Peyer's patch (tissue), 4 donors: ENCODE data around the gene MC2R. TPM values are rescaled to one million over a fixed set of nuclear protein-coding genes. Genes with fewer than 3 reads are reported as not detected.

Experiments
- DNase-seq, 3 donors: peaks; one replicate each; pipeline ENCODE4 v3.0.0-alpha.2; 2017 to 2019
- H3K27ac ChIP-seq, 4 donors: fragments of 200-600 bp; sonication (generic); one replicate each; pipeline ENCODE4 v1.5.1; 2016 to 2019
- H3K27me3 ChIP-seq, 2 donors: fragments of 200-600 bp; sonication (generic); one replicate each; pipeline ENCODE4 v1.5.1; 2019
- H3K36me3 ChIP-seq, 3 donors: fragments of 200-600 bp; sonication (generic); one replicate each; pipeline ENCODE4 v1.5.1; 2016 to 2019
- H3K4me1 ChIP-seq, 4 donors: fragments of 200-600 bp; sonication (generic); one replicate each; pipeline ENCODE4 v1.5.1; 2016 to 2019
- H3K4me3 ChIP-seq, 4 donors: fragments of 200-600 bp; sonication (generic); 1 replicate in 3 of 4; 2 replicates in 1 of 4; pipeline ENCODE4 v1.5.1; 2016 to 2019; ENCODE audit warnings: mild to moderate bottlenecking in 1 of 4
- H3K9me3 ChIP-seq, 4 donors: fragments of 200-600 bp; sonication (generic); one replicate each; pipeline ENCODE4 v1.5.1; 2016 to 2019; ENCODE audit warnings: mild to moderate bottlenecking in 1 of 4
- POLR2A ChIP-seq, 2 donors: fragments of 450-650 bp; IDR thresholded peaks; one replicate each; pipeline ENCODE4 v1.5.1; 2017; ENCODE audit warnings: antibody characterized with exemption in 2 of 2, mild to moderate bottlenecking in 2 of 2, moderate library complexity in 2 of 2
- total RNA-seq, 4 donors: library from RNA; depleted of rRNA; stranded (reverse); fragments of >200 nt; gene quantifications; one replicate each; pipeline ENCODE4 v1.1.0, GENCODE V29; 2016
- TF ChIP-seq, protein P1 (sequence below), 6 experiments: fragments of 450-650 bp in 4 of 6; fragments of 200-600 bp in 2 of 6; sonication (generic) in 1 of 6; IDR thresholded peaks; one replicate each; pipeline ENCODE4 v1.5.1; 2017 to 2019; ENCODE audit warnings: antibody characterized with exemption in 6 of 6, mild to moderate bottlenecking in 3 of 6, moderate library complexity in 1 of 6

MC2R gene
- total RNA-seq, 4 donors from 2014 or later = not detected

DNA sequence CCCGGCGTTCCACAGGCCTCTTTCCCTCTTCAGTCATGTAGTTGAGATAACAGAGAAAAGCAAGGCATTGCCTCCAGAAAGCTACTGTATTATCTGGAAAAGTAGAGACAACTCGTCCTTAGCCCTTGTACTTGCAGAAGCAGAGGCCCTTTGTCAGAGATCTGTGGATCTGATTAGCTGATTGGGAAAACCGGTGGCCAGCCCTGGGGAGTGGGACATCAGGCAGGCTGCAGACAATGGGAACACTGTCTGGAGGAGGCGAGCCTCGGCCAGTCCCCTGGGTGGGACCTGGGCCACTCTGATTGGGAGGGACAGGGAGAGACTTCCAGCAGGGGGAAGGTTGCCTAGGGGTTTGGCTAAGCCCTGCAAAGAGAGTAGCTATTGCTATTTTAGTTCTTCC, 1.2 kb upstream of the MC2R start:
- Histone ChIP-seq H3K27me3 (no peaks in the 10 kb centered on the region), H3K4me1 (no peaks in the 10 kb centered on the region), H3K4me3 (no peak overlapping the region), H3K36me3 (no peaks in the 10 kb centered on the region), H3K27ac (peak overlapping the region in 1 of 4 donors; percentile 30), H3K9me3 (no peaks in the 10 kb centered on the region)
- TF ChIP-seq, protein P1, sequence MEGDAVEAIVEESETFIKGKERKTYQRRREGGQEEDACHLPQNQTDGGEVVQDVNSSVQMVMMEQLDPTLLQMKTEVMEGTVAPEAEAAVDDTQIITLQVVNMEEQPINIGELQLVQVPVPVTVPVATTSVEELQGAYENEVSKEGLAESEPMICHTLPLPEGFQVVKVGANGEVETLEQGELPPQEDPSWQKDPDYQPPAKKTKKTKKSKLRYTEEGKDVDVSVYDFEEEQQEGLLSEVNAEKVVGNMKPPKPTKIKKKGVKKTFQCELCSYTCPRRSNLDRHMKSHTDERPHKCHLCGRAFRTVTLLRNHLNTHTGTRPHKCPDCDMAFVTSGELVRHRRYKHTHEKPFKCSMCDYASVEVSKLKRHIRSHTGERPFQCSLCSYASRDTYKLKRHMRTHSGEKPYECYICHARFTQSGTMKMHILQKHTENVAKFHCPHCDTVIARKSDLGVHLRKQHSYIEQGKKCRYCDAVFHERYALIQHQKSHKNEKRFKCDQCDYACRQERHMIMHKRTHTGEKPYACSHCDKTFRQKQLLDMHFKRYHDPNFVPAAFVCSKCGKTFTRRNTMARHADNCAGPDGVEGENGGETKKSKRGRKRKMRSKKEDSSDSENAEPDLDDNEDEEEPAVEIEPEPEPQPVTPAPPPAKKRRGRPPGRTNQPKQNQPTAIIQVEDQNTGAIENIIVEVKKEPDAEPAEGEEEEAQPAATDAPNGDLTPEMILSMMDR (IDR thresholded peaks at IDR 0.05) = no peak
- TF ChIP-seq POLR2A (IDR thresholded peaks at IDR 0.05) = no peak
- no peak for DNase-seq

DNA sequence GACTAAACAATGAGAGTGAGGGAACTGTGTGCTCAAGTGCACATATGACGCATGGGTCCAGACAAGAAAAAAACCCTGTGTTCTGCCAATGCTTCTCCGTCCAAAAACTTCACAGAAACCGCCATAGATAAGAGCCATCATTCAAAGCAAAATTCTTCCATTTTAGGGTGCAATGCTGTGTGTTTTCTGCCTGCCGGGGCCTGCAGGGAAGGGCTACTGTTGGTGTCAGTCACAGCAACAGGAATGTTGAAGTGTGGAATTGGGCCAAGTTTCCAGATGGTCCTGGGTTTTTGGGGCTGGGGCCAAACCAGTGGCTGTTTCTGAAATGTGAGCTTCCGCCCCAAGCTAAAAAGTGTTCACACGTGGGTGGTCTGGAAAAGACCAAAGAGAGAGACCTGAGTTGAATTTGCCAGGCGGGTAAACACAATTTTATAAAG, 677 bp upstream of the MC2R start:
- H3K27ac ChIP-seq = peak overlapping the region in 1 of 4 donors; percentile 30

DNA sequence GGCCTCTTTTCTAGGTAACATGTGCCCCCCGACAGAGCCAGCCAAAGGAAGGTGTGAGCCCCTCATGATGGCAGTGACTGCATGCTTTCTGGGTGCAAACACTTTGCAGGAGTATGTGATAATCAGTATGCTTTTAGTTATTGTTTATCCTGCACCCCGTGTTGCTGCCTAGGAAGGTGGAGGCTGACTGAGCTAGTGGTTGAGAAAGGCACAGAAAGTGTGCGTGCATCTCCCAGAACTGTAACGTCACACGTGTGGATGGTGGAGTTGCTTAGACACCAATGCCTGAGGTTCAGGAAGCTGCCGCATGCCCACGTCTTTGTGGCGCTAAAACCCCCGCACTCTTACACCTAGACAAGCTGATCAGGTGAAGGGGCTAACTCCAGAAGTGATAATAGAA, 580 bp downstream of the MC2R start:
- Histone ChIP-seq H3K9me3 (no peaks in the 10 kb centered on the region), H3K27ac (no peak overlapping the region), H3K36me3 (no peaks in the 10 kb centered on the region), H3K4me1 (no peaks in the 10 kb centered on the region), H3K27me3 (no peaks in the 10 kb centered on the region), H3K4me3 (no peak overlapping the region)
- DNase-seq = no peak
- no peak for TF ChIP-seq POLR2A (IDR thresholded peaks at IDR 0.05)
- TF ChIP-seq, protein P1 (IDR thresholded peaks at IDR 0.05) = no peak

More for the DNA sequence above, 677 bp upstream of the MC2R start:
- Histone ChIP-seq H3K27me3 (no peaks in the 10 kb centered on the region), H3K36me3 (no peaks in the 10 kb centered on the region), H3K9me3 (no peaks in the 10 kb centered on the region), H3K4me3 (no peak overlapping the region), H3K4me1 (no peaks in the 10 kb centered on the region)
- no peak for TF ChIP-seq POLR2A (IDR thresholded peaks at IDR 0.05)
- TF ChIP-seq, protein P1 (IDR thresholded peaks at IDR 0.05) = no peak
- no peak for DNase-seq

DNA sequence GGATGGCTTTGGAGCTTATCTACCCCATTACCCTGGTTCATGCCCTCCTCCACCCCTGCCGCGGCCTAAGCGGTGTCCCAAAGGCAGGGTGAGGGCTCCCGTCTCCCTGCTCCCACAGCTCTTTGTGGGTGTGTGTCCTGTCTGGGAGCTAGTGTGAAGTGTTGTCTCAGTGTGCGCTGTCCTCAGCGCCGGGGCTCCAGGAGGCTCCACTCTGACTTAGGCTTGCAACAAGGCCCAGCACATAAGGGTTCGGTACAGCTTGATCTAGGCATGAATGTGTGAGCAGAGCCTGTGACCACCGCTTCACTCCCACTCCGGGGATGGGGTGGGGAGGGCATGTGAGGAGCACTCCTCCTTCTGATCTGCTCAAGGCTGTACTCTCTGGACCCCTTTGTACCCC, 1.2 kb downstream of the MC2R start:
- Histone ChIP-seq H3K4me1 (no peaks in the 10 kb centered on the region), H3K36me3 (no peaks in the 10 kb centered on the region), H3K4me3 (no peak overlapping the region), H3K27ac (no peak overlapping the region), H3K27me3 (no peaks in the 10 kb centered on the region), H3K9me3 (no peaks in the 10 kb centered on the region)
- TF ChIP-seq, protein P1 (IDR thresholded peaks at IDR 0.05) = no peak
- no peak for TF ChIP-seq POLR2A (IDR thresholded peaks at IDR 0.05)
- no peak for DNase-seq

DNA sequence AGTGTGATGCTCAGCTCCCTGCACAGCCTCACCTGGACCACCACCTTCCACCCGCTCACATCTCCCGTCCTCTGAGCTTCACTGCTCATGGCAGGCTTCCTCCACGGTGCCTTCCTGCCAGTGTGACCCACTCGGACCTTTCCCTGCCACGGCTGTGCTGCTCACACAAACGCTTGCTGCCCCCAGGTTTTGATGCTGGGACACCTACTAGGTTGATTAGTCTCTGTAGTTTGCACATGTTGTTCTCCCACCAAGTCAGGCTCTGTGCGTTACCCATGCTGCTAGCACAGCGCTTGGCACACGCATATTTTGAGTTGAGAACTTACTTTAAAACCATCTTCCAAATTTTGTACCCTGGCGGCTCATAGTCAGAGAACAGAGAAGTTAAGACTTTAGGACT, 2.1 kb downstream of the MC2R start:
- no peak for DNase-seq

More for the DNA sequence above, 2.1 kb downstream of the MC2R start:
- TF ChIP-seq, protein P1 (IDR thresholded peaks at IDR 0.05) = no peak
- no peak for TF ChIP-seq POLR2A (IDR thresholded peaks at IDR 0.05)
- Histone ChIP-seq H3K4me1 (no peaks in the 10 kb centered on the region), H3K36me3 (no peaks in the 10 kb centered on the region), H3K9me3 (no peaks in the 10 kb centered on the region), H3K4me3 (no peak overlapping the region), H3K27ac (no peak overlapping the region), H3K27me3 (no peaks in the 10 kb centered on the region)
